Dermis blood vessel endothelial cell (primary cell): ENCODE data around the gene SMPDL3B. TPM values are rescaled to one million over a fixed set of nuclear protein-coding genes. Genes with fewer than 3 reads are reported as not detected.
"Not testable (repeated sequence)": the region's sequence is repeated elsewhere in the genome, so short reads cannot be mapped to it uniquely, and the experiment has no call there.

Source experiments
- DNase-seq: peaks from one replicate; pipeline ENCODE4 v3.0.0; 2010
- total RNA-seq: library from RNA; depleted of rRNA; stranded (reverse); fragments of >200 nt; gene quantifications from 2 replicates; pipeline ENCODE4 v1.2.3, GENCODE V29; 2014

The SMPDL3B gene
- total RNA-seq, 1 donor from 2014 or later, result 0.68 TPM

- DNase-seq, result peak; percentile 28
Observed at GRCh38 chr1:27971674-27972073, 36.9 kb downstream of the SMPDL3B start.

- no peak for DNase-seq
Observed at GRCh38 chr1:27972141-27972540, 37.3 kb downstream of the SMPDL3B start.

- DNase-seq, result no peak
Observed at GRCh38 chr1:27973771-27974416, 39.1 kb downstream of the SMPDL3B start.

- DNase-seq, result no peak
Observed at GRCh38 chr1:27974417-27974781, 39.6 kb downstream of the SMPDL3B start.

- DNase-seq, result peak; percentile 82
Observed at GRCh38 chr1:27979151-27979858, 44.5 kb downstream of the SMPDL3B start.

- DNase-seq, result no peak
Observed at GRCh38 chr1:27979859-27980201, 45.0 kb downstream of the SMPDL3B start.

GRCh38 chr1:27980216-27980845 lies 45.5 kb downstream of the SMPDL3B start:
- no peak for DNase-seq

- DNase-seq, result no peak
Observed at GRCh38 chr1:27981145-27981544, 46.3 kb downstream of the SMPDL3B start.

- no peak for DNase-seq
Observed at GRCh38 chr1:27990920-27991537, 56.2 kb downstream of the SMPDL3B start.

- DNase-seq, result peak; percentile 75
Observed at GRCh38 chr1:27992276-27992675, 57.5 kb downstream of the SMPDL3B start.

- peak; percentile 63 for DNase-seq
Observed at GRCh38 chr1:27993241-27993640, 58.4 kb downstream of the SMPDL3B start.

GRCh38 chr1:27994060-27994459 lies 59.3 kb downstream of the SMPDL3B start:
- DNase-seq, result peak; percentile 49

- not testable (repeated sequence) for DNase-seq
Observed at GRCh38 chr1:27994526-27994925, 59.7 kb downstream of the SMPDL3B start.

GRCh38 chr1:27999055-27999454 lies 64.3 kb downstream of the SMPDL3B start:
- DNase-seq, result peak; percentile 24

GRCh38 chr1:28002600-28002999 lies 67.8 kb downstream of the SMPDL3B start:
- DNase-seq, result no peak

- DNase-seq, result not testable (repeated sequence)
Observed at GRCh38 chr1:28003117-28003516, 68.3 kb downstream of the SMPDL3B start.

Other genes starting within 250 kb of the SMPDL3B start
- 9.9 and 13.8 TPM in 2 replicates for gene FAM76A, start 209.0 kb upstream of the SMPDL3B start, total RNA-seq
- 95.2 and 115 TPM in 2 replicates for gene STX12, start 161.8 kb upstream of the SMPDL3B start, total RNA-seq
- gene PPP1R8, start 104.2 kb upstream of the SMPDL3B start, total RNA-seq, result 51.2 and 65.1 TPM in 2 replicates
- gene THEMIS2, start 62.5 kb upstream of the SMPDL3B start, total RNA-seq, result 21.8 and 27.9 TPM in 2 replicates
- 33.2 and 50.1 TPM in 2 replicates for gene RPA2, start 20.4 kb upstream of the SMPDL3B start, total RNA-seq
- 8.2 and 9.0 TPM in 2 replicates for gene XKR8, start 25.0 kb downstream of the SMPDL3B start, total RNA-seq
- gene EYA3, start 153.6 kb downstream of the SMPDL3B start, total RNA-seq, result 14.0 and 18.8 TPM in 2 replicates
- 0.05 and 0.17 TPM in 2 replicates for gene PTAFR, start 241.7 kb downstream of the SMPDL3B start, total RNA-seq